ENCODE results near the gene LETM1. TPM values are rescaled to one million over a fixed set of nuclear protein-coding genes. Genes with fewer than 3 reads are reported as not detected.

LETM1 gene
- total and polyA plus RNA-seq, 2 of the 8 experiments (the other 6 are each of a cell fraction or from before 2014, with no cell fraction given) = 19.8 to 50.1 TPM

- WGBS, 2 experiments (ENCODE audit: extremely low coverage in 1 of 2, insufficient coverage in 1 of 2, insufficient read length in 1 of 2, insufficient replicate concordance in 2 of 2, low coverage in 1 of 2, low lambda C conversion rate in 2 of 2, missing lambda C conversion rate in 1 of 2) = 94% methylated on average over 7 of the region's 11 CpGs; no CpG with 5 or more reads in 1 of the 2 experiments
- no peak overlapping the region for H3K18ac ChIP-seq (ENCODE audit: extremely low read depth, low read length)
- no peak overlapping the region for H4K5ac ChIP-seq (ENCODE audit: insufficient read length, low read depth, low read length)
- H3K14ac ChIP-seq (ENCODE audit: insufficient read length) = no peak overlapping the region
- CTCF ChIA-PET (ENCODE audit: partially characterized antibody) = interaction anchor here (0.7 to 71.2 kb wide), 4 partner anchors 3 to 210 kb away, joined by 4 to 2507 read pairs (median 1256); partner anchors contain the start of gene FGFR3
- no peaks in the 10 kb centered on the region for H3K4me1 ChIP-seq (replicated peaks in 1 of 4; ENCODE audit: control insufficient read depth in 3 of 4, insufficient read depth in 4 of 4, low read length in 3 of 4)
- no peak overlapping the region for H3K27ac ChIP-seq (ENCODE audit: low read depth, low read length)
- POLR2A ChIA-PET (ENCODE audit: partially characterized antibody) = interaction anchor here (1.4 to 17.2 kb wide), 5 partner anchors 6 to 40 kb away, joined by 3 to 170 read pairs (median 7); partner anchors contain the start of gene FGFR3
- H3K9me3 ChIP-seq (ENCODE audit: insufficient read depth in 2 of 2, low read depth in 1 of 2, low read length in 1 of 2) = no peaks in the 10 kb centered on the region
- H3K23ac ChIP-seq (ENCODE audit: insufficient read length) = no peak overlapping the region
- no peak overlapping the region for H2BK120ac ChIP-seq (replicated peaks; ENCODE audit: low read depth, low read length)
- TF ChIP-seq KDM1A (IDR thresholded peaks at IDR 0.05; ENCODE audit: borderline replicate concordance, low read length) (no peak), NRF1 (IDR thresholded peaks at IDR 0.05; ENCODE audit: low read depth, low read length) (no peak), ASH2L (IDR thresholded peaks at IDR 0.05; ENCODE audit: low read length) (no peak), BRCA1 (IDR thresholded peaks at IDR 0.05; ENCODE audit: low read depth, low read length) (no peak), KDM5A (IDR thresholded peaks at IDR 0.05; ENCODE audit: low read length) (no peak), ATF2 (IDR thresholded peaks at IDR 0.05; ENCODE audit: low read length) (no peak), FOSL1 (IDR thresholded peaks at IDR 0.05; ENCODE audit: insufficient read depth, low read depth, low read length) (no peak), E2F6 (IDR thresholded peaks at IDR 0.05) (no peak), CBX5 (IDR thresholded peaks at IDR 0.05; ENCODE audit: low read depth, low read length) (no peak), TAF1 (IDR thresholded peaks at IDR 0.05; ENCODE audit: low read depth, low read length) (no peak), JUN (IDR thresholded peaks at IDR 0.05; ENCODE audit: low read depth, low read length) (no peak)
- H4K91ac ChIP-seq (replicated peaks; ENCODE audit: insufficient read length, low read length) = no peak overlapping the region
- no peak overlapping the region for H3K9ac ChIP-seq (replicated peaks in 1 of 4; ENCODE audit: extremely low read depth in 1 of 4, low read depth in 3 of 4, low read length in 3 of 4)
- FAIRE-seq (no peak), DNase-seq (ENCODE audit: low read depth in 1 of 2, low spot score in 2 of 2) (no peak)
- no peaks in the 10 kb centered on the region for H3K36me3 ChIP-seq (ENCODE audit: control insufficient read depth in 2 of 4, insufficient read depth in 4 of 4, low read length in 3 of 4)
- H3K4ac ChIP-seq (replicated peaks; ENCODE audit: insufficient read length, low read depth, low read length) = no peak overlapping the region
- peaks cover 0 to 2% (median 0%) of the 10 kb centered on the region in 4 experiments; a peak in 2 of 7 replicates for H3K27me3 ChIP-seq (replicated peaks in 1 of 4; ENCODE audit: control insufficient read depth in 3 of 4, extremely low read depth in 1 of 4, insufficient read depth in 3 of 4, low read length in 3 of 4)
- no peak overlapping the region for H3K4me3 ChIP-seq (ENCODE audit: extremely low read depth in 1 of 4, insufficient read depth in 2 of 4, low read depth in 3 of 4, low read length in 4 of 4)
- no peak overlapping the region for H2AK5ac ChIP-seq (ENCODE audit: low read depth, low read length)
- H3K56ac ChIP-seq (replicated peaks; ENCODE audit: insufficient read length, low read depth, low read length) = no peak overlapping the region
- no peak overlapping the region for H2BK20ac ChIP-seq (ENCODE audit: low read length)
- H2BK12ac ChIP-seq (ENCODE audit: low read depth, low read length) = no peak overlapping the region
- H3K79me1 ChIP-seq (ENCODE audit: low read depth, low read length) = no peaks in the 10 kb centered on the region
- H2BK5ac ChIP-seq (ENCODE audit: low read depth, low read length) = no peak overlapping the region
- no peaks in the 10 kb centered on the region for H4K20me1 ChIP-seq (replicated peaks in 1 of 2; ENCODE audit: control insufficient read depth in 1 of 2, insufficient read depth in 2 of 2, low read length in 2 of 2)
- no peak overlapping the region for H2BK15ac ChIP-seq (ENCODE audit: low read length)
- no peak overlapping the region for H2AFZ ChIP-seq (ENCODE audit: low read length)
- H4K8ac ChIP-seq (ENCODE audit: extremely low read depth, insufficient read depth, low read length) = no peak overlapping the region; the same call in 1 of the 2 replicates
- H3K23me2 ChIP-seq (ENCODE audit: low read depth, low read length) = no peaks in the 10 kb centered on the region
- H3K4me2 ChIP-seq (ENCODE audit: insufficient read depth in 1 of 2, low read depth in 2 of 2, low read length in 2 of 2) = no peak overlapping the region
- H3K79me2 ChIP-seq (ENCODE audit: control insufficient read depth in 1 of 2, insufficient read depth in 2 of 2, low read length in 2 of 2) = no peaks in the 10 kb centered on the region
Measured at GRCh38 chr4:1785592-1785991, 70.4 kb downstream of the LETM1 start.
